A549 treated with ZK216348 at 1 μM for 4 hours (cell line): ENCODE data around the gene PRAMEF11. TPM values are rescaled to one million over a fixed set of nuclear protein-coding genes. Genes with fewer than 3 reads are reported as not detected.

Experiments used
- total RNA-seq: library from RNA; stranded (reverse); fragments of 200-300 nt; extraction: Qiagen RNA extraction; gene quantifications from 5 replicates; pipeline ENCODE4 v1.2.3, GENCODE V29; 2022; ENCODE audit warnings: low read depth

Gene PRAMEF11
- not detected in 5 replicates for total RNA-seq

DNA sequence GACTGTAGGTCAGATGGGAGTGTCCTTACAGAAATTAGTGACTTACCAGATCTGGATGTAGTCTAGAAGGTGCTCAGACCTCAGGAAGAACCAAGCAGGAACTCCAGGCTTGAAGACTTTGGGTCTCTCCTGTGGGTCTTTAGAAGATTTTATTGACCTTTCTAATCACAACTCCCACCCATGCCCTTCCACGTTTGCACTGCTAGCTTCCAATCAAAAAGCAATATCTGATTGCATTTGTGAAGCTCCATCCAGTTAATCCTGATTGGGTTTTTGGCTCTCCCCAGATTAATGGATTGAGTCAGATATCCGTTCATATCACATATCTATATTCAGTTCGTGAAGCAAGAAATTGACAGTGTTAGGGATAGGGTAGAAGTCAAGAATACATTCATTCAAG lies at the start of gene PRAMEF11:
PRAMEF11 (minus strand) TSS at position 101 of the 400 bp plus-strand sequence. CDS start 2,621 bp downstream, outside the sequence.

GRCh38 chr1:12856786-12857185 lies 25.6 kb upstream of the PRAMEF11 start, which contains the start of gene PRAMEF2:
PRAMEF2 (plus strand) TSS chr1:12857086; CDS start chr1:12859010, 1,924 bp downstream.

DNA sequence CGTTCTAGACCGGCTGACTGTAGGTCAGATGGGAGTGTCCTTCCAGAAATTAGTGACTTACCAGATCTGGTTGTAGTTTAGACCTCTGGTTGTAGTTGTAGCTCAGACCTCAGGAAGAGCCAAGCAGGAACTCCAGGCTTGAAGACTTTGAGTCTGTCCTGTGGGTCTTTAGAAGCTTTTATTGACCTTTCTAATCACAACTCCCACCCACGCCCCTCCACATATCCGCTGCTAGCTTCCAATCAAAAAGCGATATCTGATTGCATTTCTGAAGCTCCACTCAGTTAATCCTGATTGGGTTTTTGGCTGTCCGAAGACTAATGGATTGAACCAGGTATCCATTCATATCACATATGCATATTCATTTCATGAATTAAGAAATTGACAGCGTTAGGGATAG lies 17.4 kb upstream of the PRAMEF11 start, which contains the start of gene HNRNPCL1:
HNRNPCL1 (minus strand) TSS at position 101 of the 400 bp plus-strand sequence. CDS start 431 bp downstream, outside the sequence.

GRCh38 chr1:12791097-12791496 lies 40.1 kb downstream of the PRAMEF11 start, which contains the start of gene PRAMEF1:
PRAMEF1 (plus strand) TSS chr1:12791397; CDS start chr1:12793228, 1,831 bp downstream.

Other genes with a start within 250 kb of the PRAMEF11 start
- gene DHRS3, start 213.2 kb downstream of the PRAMEF11 start, total RNA-seq: 44.3 to 62.2 TPM (median 56.5 TPM) in 5 replicates
- gene AADACL4, start 187.3 kb downstream of the PRAMEF11 start, total RNA-seq: not detected in 5 replicates
- not detected in 5 replicates for gene AADACL3, start 115.3 kb downstream of the PRAMEF11 start, total RNA-seq
- not detected in 5 replicates for gene CFAP107, start 85.2 kb downstream of the PRAMEF11 start, total RNA-seq
- gene PRAMEF12, start 57.7 kb downstream of the PRAMEF11 start, total RNA-seq: not detected in 5 replicates
- gene PRAMEF1, start 40.0 kb downstream of the PRAMEF11 start, total RNA-seq: not detected in 5 replicates
- not detected in 5 replicates for gene HNRNPCL1, start 17.3 kb upstream of the PRAMEF11 start, total RNA-seq
- not detected in 5 replicates for gene PRAMEF2, start 25.7 kb upstream of the PRAMEF11 start, total RNA-seq
- gene PRAMEF4, start 54.8 kb upstream of the PRAMEF11 start, total RNA-seq: not detected in 5 replicates
- not detected in 5 replicates for gene PRAMEF10, start 66.9 kb upstream of the PRAMEF11 start, total RNA-seq
- not detected in 5 replicates for gene PRAMEF7, start 85.2 kb upstream of the PRAMEF11 start, total RNA-seq
- not detected in 5 replicates for gene PRAMEF6, start 116.2 kb upstream of the PRAMEF11 start, total RNA-seq
- not detected in 5 replicates for gene PRAMEF27, start 225.2 kb upstream of the PRAMEF11 start, total RNA-seq
- not detected in 5 replicates for gene HNRNPCL3, start 229.4 kb upstream of the PRAMEF11 start, total RNA-seq
- gene PRAMEF25, start 239.4 kb upstream of the PRAMEF11 start, total RNA-seq: not detected in 5 replicates